HepG2 (cell line): ENCODE results near the gene INSR. TPM values are rescaled to one million over a fixed set of nuclear protein-coding genes. Genes with fewer than 3 reads are reported as not detected.

Experiments used
- ARID4A ChIP-seq: sonication (generic); formaldehyde crosslinking; IDR thresholded peaks from 2 replicates; pipeline ENCODE4 v1.5.0; 2020; ENCODE audit warnings: mild to moderate bottlenecking, missing genetic modification reagents, borderline replicate concordance
- CREB3 ChIP-seq: sonication (generic); formaldehyde crosslinking; IDR thresholded peaks from 2 replicates; pipeline ENCODE4 v1.5.0; 2020; ENCODE audit warnings: missing genetic modification reagents
- ETV5 ChIP-seq: IDR thresholded peaks from 2 replicates; pipeline ENCODE4 v1.6.1; 2018; ENCODE audit warnings: missing biosample characterization, missing genetic modification reagents, inconsistent platforms, borderline replicate concordance
- GRHL1 ChIP-seq: sonication (generic); formaldehyde crosslinking; conservative IDR thresholded peaks from 2 replicates; pipeline ENCODE4 v1.8.0; 2022; ENCODE audit warnings: missing genetic modification reagents
- HDAC6 ChIP-seq: fragments of 200-600 bp; sonication (generic); IDR thresholded peaks from 2 replicates; pipeline ENCODE4 v1.7.0; 2017; ENCODE audit warnings: mild to moderate bottlenecking, antibody characterized with exemption, low read length, low read depth
- HNRNPUL1 ChIP-seq: fragments of 200-400 bp; formaldehyde crosslinking; IDR thresholded peaks from 2 replicates; pipeline ENCODE4 v1.6.1; 2017; ENCODE audit warnings: low read depth, mild to moderate bottlenecking, low read length, moderate library complexity
- JUNB ChIP-seq: sonication (generic); formaldehyde crosslinking; IDR thresholded peaks from 2 replicates; pipeline ENCODE4 v1.8.0; 2022; ENCODE audit warnings: missing genetic modification reagents, mild to moderate bottlenecking, borderline replicate concordance
- JUND ChIP-seq: sonication (generic); formaldehyde crosslinking; IDR thresholded peaks from 2 replicates; pipeline ENCODE4 v1.8.0; 2022; ENCODE audit warnings: mild to moderate bottlenecking, missing genetic modification reagents
- KMT2A ChIP-seq: sonication (generic); formaldehyde crosslinking; IDR thresholded peaks from 2 replicates; pipeline ENCODE4 v1.4.0; 2020; ENCODE audit warnings: missing genetic modification reagents
- MTF2 ChIP-seq: sonication (generic); formaldehyde crosslinking; IDR thresholded peaks from 2 replicates; pipeline ENCODE4 v1.5.0; 2020; ENCODE audit warnings: missing genetic modification reagents, borderline replicate concordance
- MYC ChIP-seq: sonication (generic); formaldehyde crosslinking; IDR thresholded peaks from 2 replicates; pipeline ENCODE4 v1.9.0; 2021; ENCODE audit warnings: missing genetic modification reagents, borderline replicate concordance
- PHF20 ChIP-seq: sonication (generic); formaldehyde crosslinking; IDR thresholded peaks from 2 replicates; pipeline ENCODE4 v1.5.0; 2020; ENCODE audit warnings: mild to moderate bottlenecking, missing genetic modification reagents
- SMAD3 ChIP-seq: sonication (generic); formaldehyde crosslinking; IDR thresholded peaks from 2 replicates; pipeline ENCODE4 v1.4.0; 2020; ENCODE audit warnings: missing genetic modification reagents
- SPEN ChIP-seq: sonication (generic); formaldehyde crosslinking; IDR thresholded peaks from 2 replicates; pipeline ENCODE4 v1.5.1; 2020; ENCODE audit warnings: low read depth, mild to moderate bottlenecking, missing genetic modification reagents
- XRCC5 ChIP-seq: fragments of 200-400 bp; formaldehyde crosslinking; optimal IDR thresholded peaks from 2 replicates; pipeline ENCODE3; 2017; ENCODE audit warnings: mild to moderate bottlenecking, low read length
- ZMAT3 ChIP-seq: sonication (generic); formaldehyde crosslinking; conservative IDR thresholded peaks from 2 replicates; pipeline ENCODE4 v1.7.0; 2021; ENCODE audit warnings: missing genetic modification reagents
- ZNF382 ChIP-seq: sonication (generic); formaldehyde crosslinking; IDR thresholded peaks from 2 replicates; pipeline ENCODE4 v1.5.0; 2020; ENCODE audit warnings: missing genetic modification reagents, mild to moderate bottlenecking, borderline replicate concordance
- ZNF747 ChIP-seq: sonication (generic); formaldehyde crosslinking; IDR thresholded peaks from 2 replicates; pipeline ENCODE4 v1.8.1; 2023; ENCODE audit warnings: missing genetic modification reagents, mild to moderate bottlenecking, borderline replicate concordance
- ZNF839 ChIP-seq: sonication (generic); formaldehyde crosslinking; IDR thresholded peaks from 2 replicates; pipeline ENCODE4 v1.4.0; 2020; ENCODE audit warnings: missing genetic modification reagents, mild to moderate bottlenecking, borderline replicate concordance
- polyA plus RNA-seq, 8 experiments: library from polyadenylated mRNA; depleted of rRNA in 3 of 8; stranded (reverse) in 7 of 8; unstranded in 1 of 8; fragments of >200 nt; fragmentation: Illumina TruSeq in 4 of 8; extraction: Trizol in 4 of 8; gene quantifications; 2 replicates each; pipeline versions ENCODE4 v1.2.1 to v1.2.3, GENCODE V29; 2011 to 2016; ENCODE audit warnings: low read depth in 4 of 8, missing spikeins in 1 of 8, mixed read lengths in 1 of 8; ENCODE audit not compliant: insufficient read depth in 1 of 8
- total RNA-seq, 5 experiments: library from RNA; depleted of rRNA; stranded (reverse); fragments of >200 nt; fragmentation: Illumina TruSeq; extraction: Trizol; gene quantifications; 2 replicates each; pipeline ENCODE4 v1.2.3, GENCODE V29; 2016; ENCODE audit warnings: low read depth in 1 of 5
- TF ChIP-seq, protein P1 (sequence below): sonication (generic); formaldehyde crosslinking; IDR thresholded peaks from 2 replicates; pipeline ENCODE4 v1.5.1; 2020; ENCODE audit warnings: mild to moderate bottlenecking, moderate library complexity, missing genetic modification reagents

INSR gene
- total and polyA plus RNA-seq, 2 of the 13 experiments (the other 11 are each of a cell fraction or from before 2014, with no cell fraction given): 24.2 to 29.8 TPM

DNA sequence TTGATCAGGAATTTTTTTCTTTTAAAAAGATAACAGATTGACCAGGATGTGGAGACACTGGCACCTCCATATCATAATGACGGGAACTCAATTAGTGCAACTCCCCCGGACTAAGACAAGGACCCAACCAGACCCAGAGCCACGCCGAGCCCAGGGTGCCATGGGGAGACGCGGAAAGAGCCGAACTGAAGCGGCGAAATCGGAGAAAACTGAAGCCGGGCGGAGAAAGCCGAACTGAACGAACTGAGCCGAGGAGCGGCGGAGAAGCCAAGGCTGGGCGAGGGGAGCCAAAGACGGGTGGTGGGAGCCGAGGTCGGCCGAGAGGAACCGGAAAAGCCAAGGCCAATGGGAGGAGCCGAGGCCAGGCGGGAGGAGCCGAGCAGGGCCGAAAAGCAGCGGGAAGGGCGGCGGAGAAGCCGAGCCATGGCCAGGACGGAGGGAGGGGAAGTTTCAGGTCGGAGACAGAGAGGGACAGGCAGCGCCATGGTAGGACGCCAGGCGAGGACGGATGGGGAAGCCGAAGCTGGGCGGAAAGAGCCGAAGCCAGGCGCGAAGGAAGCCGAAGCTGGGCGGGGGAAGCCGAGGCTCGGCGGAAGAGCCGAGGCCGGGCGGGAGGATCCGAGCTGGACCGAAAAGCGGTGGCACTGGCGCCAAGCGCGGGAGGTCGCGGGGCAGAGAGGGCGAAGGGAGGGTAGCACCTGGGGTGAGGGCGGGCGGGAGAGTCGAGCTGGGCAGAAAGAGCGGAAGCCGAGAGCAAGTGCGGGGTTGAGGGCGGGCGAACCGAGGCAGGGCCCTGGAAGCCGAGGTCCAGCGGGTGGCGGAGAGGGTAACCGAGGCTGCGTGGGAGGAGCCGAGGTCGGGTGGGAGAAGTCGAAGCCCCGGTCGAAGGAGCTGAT, 195.3 kb downstream of the INSR start (continued):
- TF ChIP-seq ARID4A (CRISPR knock-in tag): peak; percentile 57; the same call in 1 of the 2 replicates
- no peak for TF ChIP-seq CREB3 (CRISPR knock-in tag)
- TF ChIP-seq MTF2 (CRISPR knock-in tag): no peak
- no peak for TF ChIP-seq ZNF839
- TF ChIP-seq GRHL1: no peak
- TF ChIP-seq XRCC5: peak; percentile 21
- peak; percentile 24; the same call in 1 of the 2 replicates for TF ChIP-seq MYC (CRISPR knock-in tag)
- 0 out of 2 replicates have a peak, but pooled peaks have one; percentile 72 for TF ChIP-seq ZNF747 (CRISPR knock-in tag)
- TF ChIP-seq HNRNPUL1: no peak
- TF ChIP-seq HDAC6: no peak
- TF ChIP-seq PHF20: peak; percentile 70
- peak; percentile 73; the same call in 1 of the 2 replicates for TF ChIP-seq SPEN
- TF ChIP-seq ZMAT3 (CRISPR knock-in tag): no peak; the same call in 1 of the 2 replicates
- no peak for TF ChIP-seq JUND (CRISPR knock-in tag)
- TF ChIP-seq ZNF382 (CRISPR knock-in tag): no peak
- TF ChIP-seq JUNB: peak; percentile 52; the same call in 1 of the 2 replicates
- TF ChIP-seq KMT2A (CRISPR knock-in tag): peak; percentile 48; the same call in 1 of the 2 replicates
- TF ChIP-seq, protein P1, sequence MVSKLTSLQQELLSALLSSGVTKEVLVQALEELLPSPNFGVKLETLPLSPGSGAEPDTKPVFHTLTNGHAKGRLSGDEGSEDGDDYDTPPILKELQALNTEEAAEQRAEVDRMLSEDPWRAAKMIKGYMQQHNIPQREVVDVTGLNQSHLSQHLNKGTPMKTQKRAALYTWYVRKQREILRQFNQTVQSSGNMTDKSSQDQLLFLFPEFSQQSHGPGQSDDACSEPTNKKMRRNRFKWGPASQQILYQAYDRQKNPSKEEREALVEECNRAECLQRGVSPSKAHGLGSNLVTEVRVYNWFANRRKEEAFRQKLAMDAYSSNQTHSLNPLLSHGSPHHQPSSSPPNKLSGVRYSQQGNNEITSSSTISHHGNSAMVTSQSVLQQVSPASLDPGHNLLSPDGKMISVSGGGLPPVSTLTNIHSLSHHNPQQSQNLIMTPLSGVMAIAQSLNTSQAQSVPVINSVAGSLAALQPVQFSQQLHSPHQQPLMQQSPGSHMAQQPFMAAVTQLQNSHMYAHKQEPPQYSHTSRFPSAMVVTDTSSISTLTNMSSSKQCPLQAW (CRISPR knock-in tag): peak; percentile 58; the same call in 1 of the 2 replicates
- peak; percentile 45; the same call in 1 of the 2 replicates for TF ChIP-seq ETV5 (CRISPR knock-in tag)
- 0 out of 2 replicates have a peak, but pooled peaks have one; percentile 14 for TF ChIP-seq SMAD3 (CRISPR knock-in tag)
